GM12878 (cell line): ENCODE results near the gene ZCCHC24. TPM values are rescaled to one million over a fixed set of nuclear protein-coding genes. Genes with fewer than 3 reads are reported as not detected.

Experiments used
- ATAC-seq: fragments of 200-7000 bp; cut with Tn5 transposase; 3 replicates; pipeline ENCODE4 v1.9.1; 2020; ENCODE audit warnings: mild to moderate bottlenecking, moderate library complexity
- BruUV-seq: library from RNA; stranded (reverse); fragments of 400-500 nt; replicated peaks from 2 replicates; lab custom pipeline; 2021; lab: Mats Ljungman, UMichigan
- CTCF ChIA-PET: fragments of 300-600 bp; sonication (Branson Sonifier 250); formaldehyde crosslinking; extraction: SDS; loops from one replicate; lab custom pipeline; 2021; ENCODE audit warnings: inconsistent platforms; lab: Yijun Ruan, JAX
- POLR2A ChIA-PET: fragments of 350-600 bp; formaldehyde crosslinking; extraction: SDS; loops from one replicate; lab custom pipeline; 2021; ENCODE audit warnings: inconsistent platforms; lab: Charles Lee
- RAD21 ChIA-PET: fragments of 300-600 bp; sonication (Branson Sonifier 250); formaldehyde crosslinking; loops from one replicate; lab custom pipeline; 2023; ENCODE audit warnings: antibody characterized with exemption; ENCODE audit not compliant: unreplicated experiment; lab: Charles Lee
- SMC1A ChIA-PET: fragments of 300-600 bp; sonication (Branson Sonifier 250); formaldehyde crosslinking; loops from one replicate; lab custom pipeline; 2023; ENCODE audit not compliant: unreplicated experiment, uncharacterized antibody; lab: Charles Lee
- DNase-seq: peaks from one replicate; pipeline ENCODE4 v3.0.0-alpha.2; 2011; ENCODE audit warnings: low read depth, low spot score
- FAIRE-seq: peaks from 3 replicates; lab custom pipeline; 2011; peaks lifted over from hg19 to GRCh38; lab: Jason Lieb, UNC
- H2AFZ ChIP-seq: 2 replicates; pipeline ENCODE4 v1.6.0; 2011; ENCODE audit warnings: low read depth, low read length, control low read depth; ENCODE audit not compliant: control insufficient read depth
- H3K27ac ChIP-seq: 2 replicates; pipeline ENCODE4 v1.5.1; 2011; ENCODE audit warnings: control low read depth; ENCODE audit not compliant: control insufficient read depth, insufficient read depth
- H3K27me3 ChIP-seq, 2 experiments: replicated peaks in 1 of 2; 2 replicates each; pipeline versions ENCODE4 v1.6.0 to v1.6.1; 2011; ENCODE audit warnings: low read length in 1 of 2; ENCODE audit not compliant: control insufficient read depth in 2 of 2, insufficient read depth in 2 of 2
- H3K36me3 ChIP-seq, 2 experiments: 2 replicates each; pipeline ENCODE4 v1.5.1; 2011; ENCODE audit warnings: low read length in 1 of 2; ENCODE audit not compliant: control insufficient read depth in 2 of 2, insufficient read depth in 2 of 2
- H3K4me1 ChIP-seq: 2 replicates; pipeline ENCODE4 v1.6.1; 2011; ENCODE audit warnings: mild to moderate bottlenecking, low read length, moderate library complexity, mixed read lengths; ENCODE audit not compliant: control insufficient read depth, insufficient read depth
- H3K4me2 ChIP-seq: 2 replicates; pipeline ENCODE4 v1.6.0; 2011; ENCODE audit warnings: control low read depth; ENCODE audit not compliant: control insufficient read depth, insufficient read depth
- H3K4me3 ChIP-seq: fragments of 200-600 bp; sonication (generic); 2 replicates; pipeline ENCODE4 v1.5.1; 2016
- H3K79me2 ChIP-seq: 2 replicates; pipeline ENCODE4 v1.6.0; 2011; ENCODE audit warnings: low read length; ENCODE audit not compliant: control insufficient read depth, insufficient read depth
- H3K9ac ChIP-seq: 2 replicates; pipeline ENCODE4 v1.8.0; 2011; ENCODE audit warnings: low read length, control low read depth, mixed read lengths; ENCODE audit not compliant: control insufficient read depth, insufficient read depth
- H3K9me3 ChIP-seq: replicated peaks from 3 replicates; pipeline ENCODE4 v1.5.1; 2011; ENCODE audit warnings: mild to moderate bottlenecking, low read length; ENCODE audit not compliant: control insufficient read depth, insufficient read depth
- H4K20me1 ChIP-seq: 2 replicates; pipeline ENCODE4 v1.6.0; 2011; ENCODE audit not compliant: control insufficient read depth, insufficient read depth
- BHLHE40 ChIP-seq, 2 experiments: fragments of 450-650 bp in 1 of 2; IDR thresholded peaks; 2 replicates each; pipeline ENCODE4 v1.6.1; 2011 to 2017; ENCODE audit warnings: low read depth in 2 of 2, borderline replicate concordance in 1 of 2, improper control_type of control experiment in 1 of 2, low read length in 1 of 2, mild to moderate bottlenecking in 1 of 2
- CBFB ChIP-seq: IDR thresholded peaks from 2 replicates; pipeline ENCODE4 v1.6.1; 2016; ENCODE audit warnings: antibody characterized with exemption, low read depth
- EP300 ChIP-seq, 2 experiments: fragments of 150-350 bp in 1 of 2; IDR thresholded peaks; 2 replicates each; pipeline ENCODE4 v1.6.1; 2011 to 2012; ENCODE audit warnings: low read depth in 2 of 2, low read length in 2 of 2, borderline replicate concordance in 1 of 2, improper control_type of control experiment in 1 of 2, inconsistent platforms in 1 of 2; ENCODE audit not compliant: control insufficient read depth in 1 of 2
- ETV6 ChIP-seq, 2 experiments: fragments of 450-650 bp in 1 of 2; IDR thresholded peaks in 1 of 2; conservative IDR thresholded peaks in 1 of 2; 2 replicates each; pipeline ENCODE4 v1.6.1; 2014; ENCODE audit warnings: antibody characterized with exemption in 1 of 2, borderline replicate concordance in 1 of 2, low read depth in 1 of 2, mild to moderate bottlenecking in 1 of 2, moderate library complexity in 1 of 2
- IKZF2 ChIP-seq, 2 experiments: fragments of 450-650 bp; IDR thresholded peaks; 2 replicates each; pipeline ENCODE4 v1.6.1; 2017; ENCODE audit warnings: mild to moderate bottlenecking in 2 of 2, moderate library complexity in 2 of 2
- MYB ChIP-seq: fragments of 150-350 bp; IDR thresholded peaks from 2 replicates; pipeline ENCODE4 v1.6.1; 2014; ENCODE audit warnings: mild to moderate bottlenecking, low read depth, low read length, borderline replicate concordance
- NFYA ChIP-seq: IDR thresholded peaks from 2 replicates; pipeline ENCODE4 v1.6.1; 2011; ENCODE audit warnings: low read depth, mild to moderate bottlenecking, low read length, improper control_type of control experiment, borderline replicate concordance
- POLR2AphosphoS5 ChIP-seq: IDR thresholded peaks from 2 replicates; pipeline ENCODE4 v1.6.1; 2011; ENCODE audit warnings: mild to moderate bottlenecking, low read length, inconsistent platforms
- RBBP5 ChIP-seq: fragments of 200-600 bp; sonication (generic); conservative IDR thresholded peaks from 2 replicates; pipeline ENCODE4 v1.6.1; 2016
- TCF12 ChIP-seq: IDR thresholded peaks from 2 replicates; pipeline ENCODE4 v1.6.1; 2011; ENCODE audit warnings: low read depth, mild to moderate bottlenecking, low read length
- ZNF384 ChIP-seq: IDR thresholded peaks from 2 replicates; pipeline ENCODE4 v1.6.1; 2012; ENCODE audit warnings: low read depth, mild to moderate bottlenecking, low read length, improper control_type of control experiment, borderline replicate concordance
- WGBS: methylation state at CpG from one replicate; pipeline ENCODE4 v1.1.6; 2016; ENCODE audit warnings: low lambda C conversion rate; ENCODE audit not compliant: insufficient replicate concordance, insufficient coverage; ENCODE audit errors: missing lambda C conversion rate; 5-methylcytosine and 5-hydroxymethylcytosine counted together
- in situ Hi-C: fragments of 300-500 bp; cut with MboI; formaldehyde crosslinking; loops from 9 replicates; pipeline ENCODE4 v1.14.3; 2018; ENCODE audit warnings: mixed read lengths
- intact Hi-C: fragments of 100-400 bp; cut with micrococcal nuclease; formaldehyde crosslinking; loops from one replicate; pipeline ENCODE4 v1.14.2; 2022; ENCODE audit not compliant: unreplicated experiment
- polyA plus RNA-seq, 11 experiments: library from polyadenylated mRNA; depleted of rRNA in 4 of 11; unstranded in 6 of 11; stranded (reverse) in 5 of 11; fragments of >200 nt; fragmentation: Nextera tagmentation in 4 of 11; fragmentation: Illumina TruSeq in 1 of 11; extraction: Ambion mirVana in 4 of 11; extraction: Trizol in 1 of 11; gene quantifications; 1 replicate in 1 of 11; 2 replicates in 10 of 11; pipeline versions ENCODE4 v1.2.1 to v1.2.3, GENCODE V29; 2011 to 2016; ENCODE audit warnings: inconsistent platforms in 2 of 11, missing spikeins in 2 of 11, low read depth in 1 of 11
- total RNA-seq, 4 experiments: library from RNA; depleted of rRNA in 3 of 4; stranded (reverse); fragments of >200 nt in 3 of 4; fragmentation: Illumina TruSeq in 1 of 4; extraction: Trizol in 1 of 4; gene quantifications; 2 replicates each; pipeline versions ENCODE4 v1.2.1 to v1.2.3, GENCODE V29; 2013 to 2021
- TF ChIP-seq, protein P1 (sequence below): fragments of 150-350 bp; IDR thresholded peaks from 2 replicates; pipeline ENCODE4 v1.6.1; 2016; ENCODE audit warnings: low read depth, low read length
- TF ChIP-seq, protein P2 (sequence below): IDR thresholded peaks from 2 replicates; pipeline ENCODE4 v1.6.1; 2012; ENCODE audit warnings: low read depth, low read length, improper control_type of control experiment
- TF ChIP-seq, protein P3 (sequence below): fragments of 450-650 bp; IDR thresholded peaks from 2 replicates; pipeline ENCODE4 v1.6.1; 2014; ENCODE audit warnings: mild to moderate bottlenecking

Gene ZCCHC24
- total and polyA plus RNA-seq, 10 of the 15 experiments (the other 5 are each of a cell fraction or from before 2014, with no cell fraction given) = 0.02 to 0.62 (median 0.04) TPM; not detected in 4

DNA sequence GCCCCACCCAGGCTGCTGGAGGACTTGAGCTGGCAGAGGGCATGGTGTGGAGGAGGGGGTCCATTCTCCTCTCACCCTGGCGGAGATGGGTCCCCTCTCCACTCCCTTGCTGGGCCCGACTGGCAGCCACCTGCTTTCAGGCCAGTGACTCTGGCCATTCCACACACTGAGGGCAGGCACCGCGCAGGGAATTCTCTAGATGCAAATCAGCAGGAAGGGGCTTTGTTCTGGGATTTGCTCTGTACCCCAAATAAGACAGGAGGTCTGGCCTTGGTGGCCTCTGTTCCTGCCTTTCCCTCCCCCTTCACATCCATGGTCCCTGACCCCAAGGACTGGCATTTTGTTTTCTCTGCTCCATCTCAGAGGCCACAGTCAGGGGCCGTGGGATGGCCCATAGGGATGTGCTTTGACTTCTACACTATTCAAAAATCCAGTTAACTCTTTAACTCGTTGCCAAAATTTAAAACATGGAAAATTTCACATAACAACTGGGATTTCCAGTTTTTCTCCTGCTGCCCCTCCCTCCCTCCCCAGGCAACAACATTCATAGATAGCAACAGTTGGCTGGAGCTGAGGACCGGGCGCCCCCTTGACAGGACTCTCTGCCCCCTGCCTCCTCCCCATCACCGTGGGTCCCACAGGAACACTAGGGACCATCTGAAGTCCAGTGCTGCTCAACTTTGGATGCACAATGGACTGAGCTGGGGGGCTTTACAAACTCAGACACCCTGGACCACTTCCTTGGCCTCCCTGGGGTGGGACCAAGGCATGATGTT is 64.3 kb downstream of the ZCCHC24 start (continued):
- no peak for TF ChIP-seq NFYA
- TF ChIP-seq ZNF384 = no peak
- no peak for TF ChIP-seq BHLHE40 (IDR thresholded peaks at IDR 0.05; ENCODE audit: borderline replicate concordance in 1 of 2, low read depth in 2 of 2, low read length in 1 of 2)
- TF ChIP-seq, protein P1, sequence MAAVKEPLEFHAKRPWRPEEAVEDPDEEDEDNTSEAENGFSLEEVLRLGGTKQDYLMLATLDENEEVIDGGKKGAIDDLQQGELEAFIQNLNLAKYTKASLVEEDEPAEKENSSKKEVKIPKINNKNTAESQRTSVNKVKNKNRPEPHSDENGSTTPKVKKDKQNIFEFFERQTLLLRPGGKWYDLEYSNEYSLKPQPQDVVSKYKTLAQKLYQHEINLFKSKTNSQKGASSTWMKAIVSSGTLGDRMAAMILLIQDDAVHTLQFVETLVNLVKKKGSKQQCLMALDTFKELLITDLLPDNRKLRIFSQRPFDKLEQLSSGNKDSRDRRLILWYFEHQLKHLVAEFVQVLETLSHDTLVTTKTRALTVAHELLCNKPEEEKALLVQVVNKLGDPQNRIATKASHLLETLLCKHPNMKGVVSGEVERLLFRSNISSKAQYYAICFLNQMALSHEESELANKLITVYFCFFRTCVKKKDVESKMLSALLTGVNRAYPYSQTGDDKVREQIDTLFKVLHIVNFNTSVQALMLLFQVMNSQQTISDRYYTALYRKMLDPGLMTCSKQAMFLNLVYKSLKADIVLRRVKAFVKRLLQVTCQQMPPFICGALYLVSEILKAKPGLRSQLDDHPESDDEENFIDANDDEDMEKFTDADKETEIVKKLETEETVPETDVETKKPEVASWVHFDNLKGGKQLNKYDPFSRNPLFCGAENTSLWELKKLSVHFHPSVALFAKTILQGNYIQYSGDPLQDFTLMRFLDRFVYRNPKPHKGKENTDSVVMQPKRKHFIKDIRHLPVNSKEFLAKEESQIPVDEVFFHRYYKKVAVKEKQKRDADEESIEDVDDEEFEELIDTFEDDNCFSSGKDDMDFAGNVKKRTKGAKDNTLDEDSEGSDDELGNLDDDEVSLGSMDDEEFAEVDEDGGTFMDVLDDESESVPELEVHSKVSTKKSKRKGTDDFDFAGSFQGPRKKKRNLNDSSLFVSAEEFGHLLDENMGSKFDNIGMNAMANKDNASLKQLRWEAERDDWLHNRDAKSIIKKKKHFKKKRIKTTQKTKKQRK = no peak
- TF ChIP-seq CBFB = no peak

DNA sequence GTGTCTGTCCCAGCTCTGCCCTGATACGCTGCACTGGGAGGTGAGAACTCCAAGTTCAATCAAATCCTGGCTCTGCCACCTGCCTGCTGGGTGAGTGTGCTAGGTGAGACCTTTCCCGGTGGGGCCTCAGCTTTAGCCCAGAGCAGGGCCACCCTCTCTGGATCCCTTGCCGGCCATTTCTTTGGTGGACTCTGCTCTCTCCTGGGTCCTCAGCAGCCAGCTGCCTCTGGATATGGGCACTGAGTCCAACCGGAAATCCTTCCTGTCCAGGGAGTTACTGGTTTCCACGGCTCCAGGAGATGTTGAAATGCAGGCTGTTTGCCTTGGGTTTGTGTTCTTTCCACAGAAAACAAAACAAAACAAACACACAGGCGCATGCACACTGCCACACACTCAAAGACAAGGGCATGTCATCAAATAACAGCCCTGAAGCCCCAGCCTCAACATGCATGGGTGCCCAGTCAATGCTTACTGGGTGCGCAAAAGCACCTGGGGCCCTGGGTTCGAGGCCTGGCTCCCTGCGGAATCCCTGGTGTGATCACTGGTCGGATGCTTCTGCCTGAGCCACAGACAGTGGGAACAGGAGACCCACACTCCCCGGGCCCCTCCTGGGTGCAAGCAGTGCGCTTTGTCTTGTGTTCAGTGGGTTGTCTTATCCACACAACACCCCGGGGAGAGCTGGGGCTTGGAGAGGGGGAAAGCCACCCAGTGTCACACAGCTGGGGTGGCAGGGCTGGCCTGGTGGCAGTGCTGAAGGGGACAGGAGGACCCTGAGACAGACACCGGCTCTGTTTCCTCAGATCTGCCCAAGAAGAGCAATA is 65.1 kb downstream of the ZCCHC24 start:
- 41% methylated on average over 14 of the region's 14 CpGs for WGBS
- Histone ChIP-seq H3K36me3 (no peaks in the 10 kb centered on the region), H3K9me3 (no peaks in the 10 kb centered on the region; the same call in 2 of the 3 replicates), H3K9ac (no peak overlapping the region), H3K4me2 (no peak overlapping the region), H3K4me1 (no peaks in the 10 kb centered on the region), H3K4me3 (no peak overlapping the region), H3K79me2 (no peaks in the 10 kb centered on the region), H3K27me3 (peaks cover 0 to 2% of the 10 kb centered on the region in 2 experiments; a peak in 2 of 4 replicates), H4K20me1 (no peaks in the 10 kb centered on the region), H2AFZ (no peak overlapping the region), H3K27ac (no peak overlapping the region)
- DNase-seq (no peak), ATAC-seq (no peak; the same call in 2 of the 3 replicates), FAIRE-seq (no peak)
- ChIA-PET RAD21 (interaction anchor here (1.0 kb wide), 1 partner anchor 87 kb away, joined by 4 read pairs; no protein-coding TSS in a partner anchor), POLR2A (no interaction called here), CTCF (no interaction called here), SMC1A (no interaction called here)
- no TSS peak for BruUV-seq
- in situ Hi-C loops (no loop called here), intact Hi-C loops (no loop called here)
- TF ChIP-seq POLR2AphosphoS5 (no peak), ETV6 (conservative IDR thresholded peaks at IDR 0.05 in 1 of 2, IDR thresholded peaks at IDR 0.05 in 1 of 2; ENCODE audit: borderline replicate concordance in 1 of 2, low read depth in 1 of 2) (no peak), EP300 (IDR thresholded peaks at IDR 0.05; ENCODE audit: borderline replicate concordance in 1 of 2, control insufficient read depth in 1 of 2, low read depth in 2 of 2, low read length in 2 of 2) (no peak), IKZF2 (IDR thresholded peaks at IDR 0.05) (no peak), TCF12 (no peak), MYB (no peak), RBBP5 (no peak)
- TF ChIP-seq, protein P2, sequence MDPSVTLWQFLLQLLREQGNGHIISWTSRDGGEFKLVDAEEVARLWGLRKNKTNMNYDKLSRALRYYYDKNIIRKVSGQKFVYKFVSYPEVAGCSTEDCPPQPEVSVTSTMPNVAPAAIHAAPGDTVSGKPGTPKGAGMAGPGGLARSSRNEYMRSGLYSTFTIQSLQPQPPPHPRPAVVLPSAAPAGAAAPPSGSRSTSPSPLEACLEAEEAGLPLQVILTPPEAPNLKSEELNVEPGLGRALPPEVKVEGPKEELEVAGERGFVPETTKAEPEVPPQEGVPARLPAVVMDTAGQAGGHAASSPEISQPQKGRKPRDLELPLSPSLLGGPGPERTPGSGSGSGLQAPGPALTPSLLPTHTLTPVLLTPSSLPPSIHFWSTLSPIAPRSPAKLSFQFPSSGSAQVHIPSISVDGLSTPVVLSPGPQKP = no peak
- TF ChIP-seq, protein P3, sequence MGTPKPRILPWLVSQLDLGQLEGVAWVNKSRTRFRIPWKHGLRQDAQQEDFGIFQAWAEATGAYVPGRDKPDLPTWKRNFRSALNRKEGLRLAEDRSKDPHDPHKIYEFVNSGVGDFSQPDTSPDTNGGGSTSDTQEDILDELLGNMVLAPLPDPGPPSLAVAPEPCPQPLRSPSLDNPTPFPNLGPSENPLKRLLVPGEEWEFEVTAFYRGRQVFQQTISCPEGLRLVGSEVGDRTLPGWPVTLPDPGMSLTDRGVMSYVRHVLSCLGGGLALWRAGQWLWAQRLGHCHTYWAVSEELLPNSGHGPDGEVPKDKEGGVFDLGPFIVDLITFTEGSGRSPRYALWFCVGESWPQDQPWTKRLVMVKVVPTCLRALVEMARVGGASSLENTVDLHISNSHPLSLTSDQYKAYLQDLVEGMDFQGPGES = no peak
